Testis (tissue), 2 donors: ENCODE data around the gene CPT1B.

ENCODE experiments used
- POLR2A ChIP-seq: fragments of 450-650 bp; IDR thresholded peaks from one replicate; pipeline ENCODE4 v1.6.1; 2017; ENCODE audit warnings: antibody characterized with exemption, mild to moderate bottlenecking, moderate library complexity
- TF ChIP-seq, protein P1 (sequence below), 3 experiments: fragments of 450-650 bp in 2 of 3; fragments of 200-600 bp in 1 of 3; sonication (generic) in 1 of 3; IDR thresholded peaks; one replicate each; pipeline ENCODE4 v1.5.1; 2016 to 2019; ENCODE audit warnings: antibody characterized with exemption in 3 of 3, mild to moderate bottlenecking in 2 of 3, moderate library complexity in 1 of 3

DNA sequence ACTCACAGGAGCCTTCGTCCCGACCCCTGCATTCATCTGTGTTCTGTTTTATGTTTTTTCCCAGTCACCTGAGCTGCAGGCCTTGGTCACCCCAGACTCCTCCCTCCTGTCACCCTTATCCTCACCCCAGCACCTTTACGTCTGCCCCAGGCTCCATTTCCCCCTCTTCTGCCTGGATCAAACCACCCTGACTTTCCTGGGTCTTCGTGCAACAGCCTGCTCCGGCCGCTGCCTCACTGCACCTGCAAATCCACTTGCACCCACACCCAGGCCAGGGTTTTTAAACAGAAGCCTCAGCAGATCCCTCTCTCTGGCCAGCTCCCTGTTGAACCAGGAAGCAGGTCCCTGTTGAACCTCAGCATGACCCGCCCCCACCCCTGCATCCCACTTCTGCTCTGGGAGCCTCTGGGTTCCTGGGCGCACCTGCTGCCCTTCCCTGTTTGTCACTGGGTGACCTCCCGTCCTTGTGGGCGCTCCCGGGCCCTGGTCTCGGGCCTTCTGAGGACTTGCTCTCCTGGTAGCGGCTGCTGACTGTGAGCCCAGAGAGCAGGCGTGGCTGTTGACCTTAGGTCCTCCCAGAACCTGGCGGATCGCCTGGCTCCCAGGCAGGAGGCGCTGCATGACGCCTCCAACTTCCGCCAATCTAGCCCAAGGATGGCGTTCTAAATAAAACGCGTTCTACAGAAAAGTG lies 35.2 kb upstream of the CPT1B start:
- TF ChIP-seq, protein P1, sequence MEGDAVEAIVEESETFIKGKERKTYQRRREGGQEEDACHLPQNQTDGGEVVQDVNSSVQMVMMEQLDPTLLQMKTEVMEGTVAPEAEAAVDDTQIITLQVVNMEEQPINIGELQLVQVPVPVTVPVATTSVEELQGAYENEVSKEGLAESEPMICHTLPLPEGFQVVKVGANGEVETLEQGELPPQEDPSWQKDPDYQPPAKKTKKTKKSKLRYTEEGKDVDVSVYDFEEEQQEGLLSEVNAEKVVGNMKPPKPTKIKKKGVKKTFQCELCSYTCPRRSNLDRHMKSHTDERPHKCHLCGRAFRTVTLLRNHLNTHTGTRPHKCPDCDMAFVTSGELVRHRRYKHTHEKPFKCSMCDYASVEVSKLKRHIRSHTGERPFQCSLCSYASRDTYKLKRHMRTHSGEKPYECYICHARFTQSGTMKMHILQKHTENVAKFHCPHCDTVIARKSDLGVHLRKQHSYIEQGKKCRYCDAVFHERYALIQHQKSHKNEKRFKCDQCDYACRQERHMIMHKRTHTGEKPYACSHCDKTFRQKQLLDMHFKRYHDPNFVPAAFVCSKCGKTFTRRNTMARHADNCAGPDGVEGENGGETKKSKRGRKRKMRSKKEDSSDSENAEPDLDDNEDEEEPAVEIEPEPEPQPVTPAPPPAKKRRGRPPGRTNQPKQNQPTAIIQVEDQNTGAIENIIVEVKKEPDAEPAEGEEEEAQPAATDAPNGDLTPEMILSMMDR (IDR thresholded peaks at IDR 0.05), result no peak
- TF ChIP-seq POLR2A, result no peak
